Uterus (tissue), 4 donors: ENCODE results near the gene DBF4. TPM values are rescaled to one million over a fixed set of nuclear protein-coding genes. Genes with fewer than 3 reads are reported as not detected.
"Not testable (repeated sequence)": the region's sequence is repeated elsewhere in the genome, so short reads cannot be mapped to it uniquely, and the experiment has no call there.

Experiments
- DNase-seq, 2 donors: peaks; one replicate each; pipeline ENCODE4 v3.0.0-alpha.2; 2019 to 2020
- H3K27ac ChIP-seq, 2 donors: fragments of 200-600 bp; sonication (generic); 1 replicate in 1 of 2; 2 replicates in 1 of 2; pipeline ENCODE4 v1.5.1; 2016 to 2018
- H3K27me3 ChIP-seq, 2 donors: fragments of 200-600 bp; sonication (generic); one replicate each; pipeline ENCODE4 v1.5.1; 2018 to 2019; ENCODE audit warnings: control low read depth in 1 of 2
- H3K36me3 ChIP-seq, 2 donors: fragments of 200-600 bp; sonication (generic); one replicate each; pipeline ENCODE4 v1.5.1; 2019; ENCODE audit warnings: control low read depth in 1 of 2
- H3K4me1 ChIP-seq, 2 donors: fragments of 200-600 bp; sonication (generic); one replicate each; pipeline ENCODE4 v1.5.1; 2018 to 2019; ENCODE audit warnings: control low read depth in 1 of 2
- H3K4me3 ChIP-seq, 2 donors: fragments of 200-600 bp; sonication (generic); 1 replicate in 1 of 2; 2 replicates in 1 of 2; pipeline ENCODE4 v1.5.1; 2018 to 2019; ENCODE audit warnings: mild to moderate bottlenecking in 1 of 2
- H3K9me3 ChIP-seq, 2 donors: fragments of 200-600 bp; sonication (generic); one replicate each; pipeline ENCODE4 v1.5.1; 2019; ENCODE audit warnings: control low read depth in 1 of 2
- CTCF ChIP-seq, 4 experiments: fragments of 200-600 bp in 2 of 4; fragments of 450-650 bp in 2 of 4; sonication (generic) in 2 of 4; IDR thresholded peaks; one replicate each; pipeline ENCODE4 v1.5.1; 2016 to 2019; ENCODE audit warnings: antibody characterized with exemption in 4 of 4, mild to moderate bottlenecking in 2 of 4, moderate library complexity in 1 of 4
- POLR2A ChIP-seq, 2 donors: fragments of 450-650 bp; IDR thresholded peaks; one replicate each; pipeline ENCODE4 v1.6.1; 2016; ENCODE audit warnings: antibody characterized with exemption in 2 of 2, mild to moderate bottlenecking in 1 of 2, moderate library complexity in 1 of 2
- intact Hi-C: fragments of 100-400 bp; cut with DNase I; formaldehyde crosslinking; loops from one replicate; pipeline ENCODE4 v1.15.1; 2023; ENCODE audit warnings: low total_unique reads
- total RNA-seq, 4 donors: library from RNA; depleted of rRNA in 3 of 4; stranded (reverse); fragments of >200 nt in 3 of 4; gene quantifications; one replicate each; pipeline versions ENCODE4 v1.1.0 to v1.2.4, GENCODE V29; 2014 to 2023
- donor health status: DM: yes; HTN: yes; CAD: no.

The DBF4 gene
- 10 to 100 TPM in 2 of 4 donors, 1 to 10 TPM in 2; 1.3 to 27.7 (median 9.4) TPM for total RNA-seq

- Histone ChIP-seq H3K4me1 (peaks cover 0 to 4% of the 10 kb centered on the region in 2 donors), H3K9me3 (peaks cover 0 to 6% of the 10 kb centered on the region in 2 donors), H3K4me3 (peak within 1 kb of the TSS; percentile 59 to 82), H3K27ac (peak within 1 kb of the TSS; percentile 88 to 92), H3K36me3 (no peaks in the 10 kb centered on the region), H3K27me3 (no peaks in the 10 kb centered on the region)
- no peak for TF ChIP-seq CTCF (IDR thresholded peaks at IDR 0.05)
- peak; percentile 45 to 81 for TF ChIP-seq POLR2A (IDR thresholded peaks at IDR 0.05)
- intact Hi-C loops, result no loop called here
- peak; percentile 93 to 95 for DNase-seq
Measured at GRCh38 chr7:87876040-87876868, at the start of gene DBF4, which contains the start of gene SLC25A40. Gene DBF4 (plus strand): TSS chr7:87876493. CDS start chr7:87876733, 240 bp downstream. Gene SLC25A40 (minus strand): TSS chr7:87876360. CDS start chr7:87858727, 17,633 bp downstream.

GRCh38 chr7:87828383-87828782 is 47.9 kb upstream of the DBF4 start:
- intact Hi-C loops, result not testable (repeated sequence)

GRCh38 chr7:87831097-87831496 is 45.2 kb upstream of the DBF4 start:
- Histone ChIP-seq H3K27ac (no peak overlapping the region), H3K36me3 (no peaks in the 10 kb centered on the region), H3K4me1 (no peaks in the 10 kb centered on the region), H3K9me3 (no peaks in the 10 kb centered on the region), H3K4me3 (no peak overlapping the region), H3K27me3 (no peaks in the 10 kb centered on the region)
- DNase-seq, result no peak
- intact Hi-C loops, result no loop called here
- TF ChIP-seq POLR2A (IDR thresholded peaks at IDR 0.05) (no peak), CTCF (IDR thresholded peaks at IDR 0.05) (no peak)

More at GRCh38 chr7:87828383-87828782, 47.9 kb upstream of the DBF4 start:
- H3K4me1 ChIP-seq, H3K27me3 ChIP-seq, H3K4me3 ChIP-seq, H3K9me3 ChIP-seq, DNase-seq, H3K27ac ChIP-seq, H3K36me3 ChIP-seq: not testable (repeated sequence)

GRCh38 chr7:87833130-87833529 is 43.2 kb upstream of the DBF4 start:
- Histone ChIP-seq H3K9me3 (no peaks in the 10 kb centered on the region), H3K36me3 (no peaks in the 10 kb centered on the region), H3K27ac (no peak overlapping the region), H3K4me3 (no peak overlapping the region), H3K27me3 (no peaks in the 10 kb centered on the region), H3K4me1 (no peaks in the 10 kb centered on the region)
- DNase-seq, result no peak
- TF ChIP-seq POLR2A (IDR thresholded peaks at IDR 0.05), result no peak
- intact Hi-C loops, result no loop called here

GRCh38 chr7:87837597-87837996 is 38.7 kb upstream of the DBF4 start:
- Histone ChIP-seq H3K27me3 (no peaks in the 10 kb centered on the region), H3K4me3 (no peak overlapping the region), H3K9me3 (no peaks in the 10 kb centered on the region), H3K4me1 (no peaks in the 10 kb centered on the region), H3K36me3 (no peaks in the 10 kb centered on the region), H3K27ac (no peak overlapping the region)
- intact Hi-C loops, result no loop called here
- TF ChIP-seq CTCF (IDR thresholded peaks at IDR 0.05) (no peak), POLR2A (IDR thresholded peaks at IDR 0.05) (no peak)
- no peak for DNase-seq

GRCh38 chr7:87850836-87851593 is 25.3 kb upstream of the DBF4 start:
- no peaks in the 10 kb centered on the region for H3K27me3 ChIP-seq
- H3K4me1 ChIP-seq, result no peaks in the 10 kb centered on the region
- no peak for TF ChIP-seq CTCF (IDR thresholded peaks at IDR 0.05)
- no peak for TF ChIP-seq POLR2A (IDR thresholded peaks at IDR 0.05)
- H3K4me3 ChIP-seq, result no peak overlapping the region
- DNase-seq, result no peak
- H3K27ac ChIP-seq, result no peak overlapping the region
- intact Hi-C loops, result no loop called here
- no peaks in the 10 kb centered on the region for H3K36me3 ChIP-seq
- H3K9me3 ChIP-seq, result no peaks in the 10 kb centered on the region
